ENCODE measurements around the gene NDUFS8. TPM values are rescaled to one million over a fixed set of nuclear protein-coding genes. Genes with fewer than 3 reads are reported as not detected.

The NDUFS8 gene
- total RNA-seq, 1 experiment from 2014 or later, result 220 TPM

DNA sequence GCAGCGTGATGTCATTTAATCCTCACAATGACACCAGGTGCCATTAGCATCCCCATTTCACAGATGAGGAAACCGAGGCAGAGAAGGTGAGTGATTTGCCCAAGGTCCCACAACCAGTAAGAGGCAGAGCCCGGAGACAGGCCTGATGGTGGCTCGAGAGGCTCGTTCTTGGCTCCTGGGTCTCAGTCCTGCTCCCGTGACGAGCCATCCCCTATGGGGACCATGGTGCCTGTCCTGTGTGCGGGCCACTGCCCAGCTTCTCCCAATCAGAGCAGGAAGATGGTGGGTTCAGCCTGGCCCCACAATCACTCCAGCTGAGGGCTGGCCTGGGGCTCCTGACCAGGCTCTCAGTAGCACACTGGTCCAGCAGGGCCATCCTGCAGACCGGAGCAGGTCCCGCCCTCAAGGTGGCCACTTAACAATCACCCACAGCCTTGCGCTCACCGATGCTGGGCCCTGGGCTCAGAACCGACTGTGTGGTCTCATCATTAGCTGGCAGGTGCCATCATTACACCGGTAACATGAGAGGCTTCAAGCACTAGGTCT is 16.8 kb upstream of the NDUFS8 start:
- no peak for DNase-seq (ENCODE audit: low spot score)
- intact Hi-C loops (cut with micrococcal nuclease; ENCODE audit: unreplicated experiment), result no loop called here
- Histone ChIP-seq H3K4me3 (ENCODE audit: low read depth, low read length, poor library complexity, severe bottlenecking) (no peak overlapping the region), H3K36me3 (ENCODE audit: insufficient read depth, low read length, poor library complexity, severe bottlenecking) (no peaks in the 10 kb centered on the region), H3K4me1 (ENCODE audit: insufficient read depth, low read length, poor library complexity, severe bottlenecking) (no peaks in the 10 kb centered on the region), H3K27ac (ENCODE audit: low read depth, low read length, poor library complexity, severe bottlenecking) (no peak overlapping the region), H3K9me3 (ENCODE audit: low read depth, low read length, poor library complexity, severe bottlenecking) (no peaks in the 10 kb centered on the region), H3K27me3 (replicated peaks; ENCODE audit: insufficient read depth, low read depth, low read length, poor library complexity) (no peaks in the 10 kb centered on the region)
- CTCF ChIA-PET, result no interaction called here
- POLR2A ChIA-PET (ENCODE audit: low non-redundant PET), result no interaction called here
- TF ChIP-seq EZH2 (IDR thresholded peaks at IDR 0.05; ENCODE audit: borderline replicate concordance, low read depth, low read length, poor library complexity, severe bottlenecking), result no peak
- TF ChIP-seq, protein P1, sequence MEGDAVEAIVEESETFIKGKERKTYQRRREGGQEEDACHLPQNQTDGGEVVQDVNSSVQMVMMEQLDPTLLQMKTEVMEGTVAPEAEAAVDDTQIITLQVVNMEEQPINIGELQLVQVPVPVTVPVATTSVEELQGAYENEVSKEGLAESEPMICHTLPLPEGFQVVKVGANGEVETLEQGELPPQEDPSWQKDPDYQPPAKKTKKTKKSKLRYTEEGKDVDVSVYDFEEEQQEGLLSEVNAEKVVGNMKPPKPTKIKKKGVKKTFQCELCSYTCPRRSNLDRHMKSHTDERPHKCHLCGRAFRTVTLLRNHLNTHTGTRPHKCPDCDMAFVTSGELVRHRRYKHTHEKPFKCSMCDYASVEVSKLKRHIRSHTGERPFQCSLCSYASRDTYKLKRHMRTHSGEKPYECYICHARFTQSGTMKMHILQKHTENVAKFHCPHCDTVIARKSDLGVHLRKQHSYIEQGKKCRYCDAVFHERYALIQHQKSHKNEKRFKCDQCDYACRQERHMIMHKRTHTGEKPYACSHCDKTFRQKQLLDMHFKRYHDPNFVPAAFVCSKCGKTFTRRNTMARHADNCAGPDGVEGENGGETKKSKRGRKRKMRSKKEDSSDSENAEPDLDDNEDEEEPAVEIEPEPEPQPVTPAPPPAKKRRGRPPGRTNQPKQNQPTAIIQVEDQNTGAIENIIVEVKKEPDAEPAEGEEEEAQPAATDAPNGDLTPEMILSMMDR (conservative IDR thresholded peaks at IDR 0.05; ENCODE audit: low read depth, low read length), result no peak
- no TSS peak for BruUV-seq (replicated peaks)

DNA sequence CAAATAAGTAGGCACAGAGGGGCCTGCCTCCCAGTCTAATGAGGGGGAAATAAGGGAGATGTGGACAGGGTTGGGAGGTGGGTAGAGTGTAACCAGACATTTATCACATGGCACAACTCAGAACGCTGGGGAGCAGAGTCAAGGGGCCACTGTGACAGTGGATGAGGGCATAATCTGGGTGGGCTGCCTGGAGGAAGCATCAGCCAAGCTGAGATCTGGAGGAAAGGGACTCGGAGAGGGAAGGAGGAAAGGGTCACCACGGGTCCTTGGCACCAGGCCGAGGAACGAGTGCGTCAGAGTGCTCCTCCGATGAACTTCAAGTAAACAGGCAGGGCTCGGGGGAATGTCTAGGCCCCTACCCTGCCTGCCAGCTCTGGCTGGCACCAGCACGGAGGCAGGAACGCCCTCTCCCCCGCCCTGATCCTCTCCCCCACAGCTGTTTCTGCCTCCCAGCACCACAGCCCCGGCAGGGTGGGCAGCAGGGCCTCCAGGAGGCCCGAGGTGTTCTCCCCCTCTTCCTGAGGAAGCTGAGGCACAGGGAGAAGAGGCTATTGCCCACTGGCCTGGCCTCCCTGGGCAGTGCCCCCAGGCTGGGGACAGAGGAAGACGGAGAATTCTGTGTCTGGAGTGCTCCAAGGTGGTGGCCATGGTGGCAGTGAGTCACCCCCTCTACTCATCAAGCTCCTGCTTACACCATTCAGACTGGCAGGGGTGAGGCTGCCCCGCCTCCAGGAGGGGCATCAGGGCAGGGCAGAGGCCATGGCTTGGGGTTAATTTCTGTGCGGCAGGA is 16.1 kb upstream of the NDUFS8 start:
- no TSS peak for BruUV-seq (replicated peaks)
- TF ChIP-seq, protein P1 (conservative IDR thresholded peaks at IDR 0.05; ENCODE audit: low read depth, low read length), result no peak
- TF ChIP-seq EZH2 (IDR thresholded peaks at IDR 0.05; ENCODE audit: borderline replicate concordance, low read depth, low read length, poor library complexity, severe bottlenecking), result no peak
- intact Hi-C loops (cut with micrococcal nuclease; ENCODE audit: unreplicated experiment), result no loop called here
- Histone ChIP-seq H3K4me1 (ENCODE audit: insufficient read depth, low read length, poor library complexity, severe bottlenecking) (no peaks in the 10 kb centered on the region), H3K27ac (ENCODE audit: low read depth, low read length, poor library complexity, severe bottlenecking) (no peak overlapping the region), H3K4me3 (ENCODE audit: low read depth, low read length, poor library complexity, severe bottlenecking) (no peak overlapping the region), H3K27me3 (replicated peaks; ENCODE audit: insufficient read depth, low read depth, low read length, poor library complexity) (no peaks in the 10 kb centered on the region), H3K36me3 (ENCODE audit: insufficient read depth, low read length, poor library complexity, severe bottlenecking) (no peaks in the 10 kb centered on the region), H3K9me3 (ENCODE audit: low read depth, low read length, poor library complexity, severe bottlenecking) (no peaks in the 10 kb centered on the region)
- ChIA-PET POLR2A (ENCODE audit: low non-redundant PET) (no interaction called here), CTCF (no interaction called here)
- no peak for DNase-seq (ENCODE audit: low spot score)

DNA sequence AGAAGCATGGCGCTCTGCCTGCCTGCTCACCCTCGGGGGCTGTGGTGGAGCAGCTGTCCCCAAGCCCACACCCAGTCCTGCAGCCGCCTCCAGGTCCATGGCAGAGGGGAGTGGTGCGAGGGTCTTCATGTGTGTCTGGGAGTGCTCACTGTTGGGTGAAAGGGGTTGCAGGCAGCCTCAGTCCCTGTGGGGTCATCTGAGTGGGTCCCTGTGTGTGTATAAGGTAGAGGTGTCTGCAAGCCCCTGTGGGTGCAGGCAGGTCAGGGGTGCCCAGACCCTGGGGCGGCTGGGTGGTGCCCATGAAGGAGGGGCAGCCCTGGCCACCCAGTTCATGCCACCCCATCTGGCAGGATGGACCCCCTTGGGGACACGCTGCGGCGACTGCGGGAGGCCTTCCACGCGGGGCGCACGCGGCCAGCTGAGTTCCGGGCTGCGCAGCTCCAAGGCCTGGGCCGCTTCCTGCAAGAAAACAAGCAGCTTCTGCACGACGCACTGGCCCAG is 15.5 kb upstream of the NDUFS8 start:
- Histone ChIP-seq H3K27me3 (replicated peaks; ENCODE audit: insufficient read depth, low read depth, low read length, poor library complexity) (no peaks in the 10 kb centered on the region), H3K9me3 (ENCODE audit: low read depth, low read length, poor library complexity, severe bottlenecking) (no peaks in the 10 kb centered on the region), H3K36me3 (ENCODE audit: insufficient read depth, low read length, poor library complexity, severe bottlenecking) (no peaks in the 10 kb centered on the region), H3K4me3 (ENCODE audit: low read depth, low read length, poor library complexity, severe bottlenecking) (no peak overlapping the region), H3K4me1 (ENCODE audit: insufficient read depth, low read length, poor library complexity, severe bottlenecking) (no peaks in the 10 kb centered on the region), H3K27ac (ENCODE audit: low read depth, low read length, poor library complexity, severe bottlenecking) (no peak overlapping the region)
- POLR2A ChIA-PET (ENCODE audit: low non-redundant PET), result no interaction called here
- DNase-seq (ENCODE audit: low spot score), result no peak
- BruUV-seq (replicated peaks), result no TSS peak
- no peak for TF ChIP-seq EZH2 (IDR thresholded peaks at IDR 0.05; ENCODE audit: borderline replicate concordance, low read depth, low read length, poor library complexity, severe bottlenecking)
- TF ChIP-seq, protein P1 (conservative IDR thresholded peaks at IDR 0.05; ENCODE audit: low read depth, low read length), result no peak
- CTCF ChIA-PET, result no interaction called here
- intact Hi-C loops (cut with micrococcal nuclease; ENCODE audit: unreplicated experiment), result no loop called here
